ENCODE measurements around the gene ERN1. TPM values are rescaled to one million over a fixed set of nuclear protein-coding genes. Genes with fewer than 3 reads are reported as not detected.
"Not testable (repeated sequence)": the region's sequence is repeated elsewhere in the genome, so short reads cannot be mapped to it uniquely, and the experiment has no call there.

Gene ERN1
- total RNA-seq, 1 donor from 2014 or later, result 9.3 TPM

- Histone ChIP-seq H3K9me3 (replicated peaks) (no peaks in the 10 kb centered on the region), H3K27ac (replicated peaks) (peak overlapping the region; percentile 97), H3K4me1 (peaks cover 46% of the 10 kb centered on the region), H3K36me3 (no peaks in the 10 kb centered on the region), H3K27me3 (ENCODE audit: low read depth) (no peaks in the 10 kb centered on the region), H3K4me3 (peak overlapping the region; percentile 81)
- no peak for TF ChIP-seq CTCF (IDR thresholded peaks at IDR 0.05; ENCODE audit: borderline replicate concordance)
- DNase-seq, result no peak
- intact Hi-C loops (cut with micrococcal nuclease), result no loop called here
Measured at GRCh38 chr17:64128787-64129514, 993 bp downstream of the ERN1 start.

DNA sequence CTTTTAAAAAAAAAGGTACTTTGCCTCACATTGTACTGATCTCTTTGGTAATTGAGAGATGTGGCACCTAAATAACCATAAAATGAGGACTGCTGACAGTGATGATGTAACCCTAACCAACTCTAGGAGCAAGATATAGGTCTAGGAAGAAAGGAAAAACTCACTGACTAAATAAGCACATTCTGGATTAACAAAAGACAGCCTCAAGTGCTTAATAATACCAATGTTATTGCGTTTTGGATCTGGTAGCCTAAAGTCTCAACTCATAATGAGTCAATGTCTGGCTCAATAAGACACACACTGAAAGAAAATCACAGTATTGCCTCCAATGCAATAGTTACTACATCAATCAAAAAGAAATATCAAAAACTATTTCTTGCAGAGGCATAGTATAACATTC lies 3.0 kb downstream of the ERN1 start:
- Histone ChIP-seq H3K36me3 (no peaks in the 10 kb centered on the region), H3K27ac (replicated peaks) (no peak overlapping the region), H3K4me3 (no peak overlapping the region), H3K27me3 (ENCODE audit: low read depth) (no peaks in the 10 kb centered on the region), H3K4me1 (peaks cover 46% of the 10 kb centered on the region), H3K9me3 (replicated peaks) (no peaks in the 10 kb centered on the region)
- intact Hi-C loops (cut with micrococcal nuclease), result no loop called here
- no peak for DNase-seq
- no peak for TF ChIP-seq CTCF (IDR thresholded peaks at IDR 0.05; ENCODE audit: borderline replicate concordance)

DNA sequence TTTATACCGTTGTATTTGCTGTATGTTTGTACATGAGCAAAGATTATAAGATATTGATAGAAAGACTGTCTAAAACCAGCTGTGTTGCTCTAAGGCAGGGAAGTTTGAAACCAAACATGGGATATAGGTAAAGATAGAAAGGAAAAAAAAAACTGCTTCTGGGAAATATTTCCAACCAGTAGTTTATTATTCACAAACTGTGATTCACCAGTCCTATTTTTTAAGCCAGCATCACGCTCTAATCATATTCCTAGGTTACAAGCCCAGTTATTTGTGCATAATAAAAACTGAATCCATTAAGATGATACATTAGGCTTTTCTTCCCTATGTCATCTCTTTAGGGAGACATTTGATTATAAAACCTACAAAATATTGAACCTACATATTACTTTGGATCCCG lies 4.0 kb downstream of the ERN1 start:
- intact Hi-C loops (cut with micrococcal nuclease), result no loop called here
- no peak overlapping the region for H3K27ac ChIP-seq (replicated peaks)
- H3K36me3 ChIP-seq, result no peaks in the 10 kb centered on the region

DNA sequence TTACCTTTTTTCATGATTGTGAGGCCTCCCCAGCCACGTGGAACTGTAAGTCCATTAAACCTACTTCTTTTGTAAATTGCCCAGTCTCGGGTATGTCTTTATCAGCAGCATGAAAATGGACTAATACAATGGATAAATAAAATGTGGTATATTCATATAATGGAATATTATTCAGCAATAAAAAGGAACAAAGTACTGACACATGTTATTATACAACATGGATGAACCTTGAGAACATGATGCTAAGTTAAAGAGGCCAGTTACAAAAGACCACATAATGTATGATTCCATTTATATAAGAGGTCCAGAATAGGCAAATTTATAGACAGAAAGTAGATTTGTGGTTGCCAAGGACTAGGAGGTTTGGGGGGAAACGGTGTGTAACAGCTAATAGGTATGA lies 5.3 kb downstream of the ERN1 start:
- Histone ChIP-seq H3K27me3 (ENCODE audit: low read depth) (no peaks in the 10 kb centered on the region), H3K4me1 (peaks cover 42% of the 10 kb centered on the region), H3K9me3 (replicated peaks) (no peaks in the 10 kb centered on the region), H3K27ac (replicated peaks) (no peak overlapping the region), H3K36me3 (no peaks in the 10 kb centered on the region), H3K4me3 (no peak overlapping the region)
- no peak for TF ChIP-seq CTCF (IDR thresholded peaks at IDR 0.05; ENCODE audit: borderline replicate concordance)
- intact Hi-C loops (cut with micrococcal nuclease), result no loop called here
- DNase-seq, result no peak

More for the DNA sequence above, 4.0 kb downstream of the ERN1 start:
- peaks cover 40% of the 10 kb centered on the region for H3K4me1 ChIP-seq
- no peaks in the 10 kb centered on the region for H3K9me3 ChIP-seq (replicated peaks)
- H3K4me3 ChIP-seq, result no peak overlapping the region
- TF ChIP-seq CTCF (IDR thresholded peaks at IDR 0.05; ENCODE audit: borderline replicate concordance), result no peak
- no peak for DNase-seq
- H3K27me3 ChIP-seq (ENCODE audit: low read depth), result no peaks in the 10 kb centered on the region

GRCh38 chr17:64123114-64123513 lies 6.8 kb downstream of the ERN1 start:
- TF ChIP-seq CTCF (IDR thresholded peaks at IDR 0.05; ENCODE audit: borderline replicate concordance), result no peak
- Histone ChIP-seq H3K27me3 (ENCODE audit: low read depth) (no peaks in the 10 kb centered on the region), H3K9me3 (replicated peaks) (no peaks in the 10 kb centered on the region), H3K27ac (replicated peaks) (no peak overlapping the region), H3K4me1 (peaks cover 38% of the 10 kb centered on the region), H3K4me3 (no peak overlapping the region), H3K36me3 (no peaks in the 10 kb centered on the region)
- intact Hi-C loops (cut with micrococcal nuclease), result no loop called here
- no peak for DNase-seq

- H3K9me3 ChIP-seq (replicated peaks); H3K27me3 ChIP-seq (ENCODE audit: low read depth); H3K27ac ChIP-seq (replicated peaks); H3K4me3 ChIP-seq; intact Hi-C loops (cut with micrococcal nuclease); H3K36me3 ChIP-seq; DNase-seq: not testable (repeated sequence)
- peaks cover 34% of the 10 kb centered on the region for H3K4me1 ChIP-seq
Measured at GRCh38 chr17:64120972-64121786, 8.8 kb downstream of the ERN1 start.

All from left ventricle myocardium inferior (tissue), 1 donor.